ENCODE data around the gene IL16.

IL16 gene

GRCh38 chr15:81211376-81211775 lies 14.7 kb downstream of the IL16 start:
- TF ChIP-seq, protein P1, sequence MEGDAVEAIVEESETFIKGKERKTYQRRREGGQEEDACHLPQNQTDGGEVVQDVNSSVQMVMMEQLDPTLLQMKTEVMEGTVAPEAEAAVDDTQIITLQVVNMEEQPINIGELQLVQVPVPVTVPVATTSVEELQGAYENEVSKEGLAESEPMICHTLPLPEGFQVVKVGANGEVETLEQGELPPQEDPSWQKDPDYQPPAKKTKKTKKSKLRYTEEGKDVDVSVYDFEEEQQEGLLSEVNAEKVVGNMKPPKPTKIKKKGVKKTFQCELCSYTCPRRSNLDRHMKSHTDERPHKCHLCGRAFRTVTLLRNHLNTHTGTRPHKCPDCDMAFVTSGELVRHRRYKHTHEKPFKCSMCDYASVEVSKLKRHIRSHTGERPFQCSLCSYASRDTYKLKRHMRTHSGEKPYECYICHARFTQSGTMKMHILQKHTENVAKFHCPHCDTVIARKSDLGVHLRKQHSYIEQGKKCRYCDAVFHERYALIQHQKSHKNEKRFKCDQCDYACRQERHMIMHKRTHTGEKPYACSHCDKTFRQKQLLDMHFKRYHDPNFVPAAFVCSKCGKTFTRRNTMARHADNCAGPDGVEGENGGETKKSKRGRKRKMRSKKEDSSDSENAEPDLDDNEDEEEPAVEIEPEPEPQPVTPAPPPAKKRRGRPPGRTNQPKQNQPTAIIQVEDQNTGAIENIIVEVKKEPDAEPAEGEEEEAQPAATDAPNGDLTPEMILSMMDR (IDR thresholded peaks at IDR 0.05; ENCODE audit: insufficient read depth, low read length): no peak
- TF ChIP-seq SPI1 (IDR thresholded peaks at IDR 0.05; ENCODE audit: borderline replicate concordance, low read depth) (no peak), GABPA (IDR thresholded peaks at IDR 0.05; ENCODE audit: low read depth) (no peak), REST (IDR thresholded peaks at IDR 0.05; ENCODE audit: insufficient replicate concordance, low read depth) (no peak), POLR2AphosphoS5 (IDR thresholded peaks at IDR 0.05; ENCODE audit: low read depth) (no peak)
- Histone ChIP-seq H3K27ac (replicated peaks) (no peak overlapping the region), H3K4me3 (replicated peaks; ENCODE audit: insufficient read depth, low read length) (no peak overlapping the region), H3K27me3 (ENCODE audit: insufficient read depth, poor library complexity, severe bottlenecking) (no peaks in the 10 kb centered on the region)
- DNase-seq (ENCODE audit: low read depth in 1 of 2, low spot score in 1 of 2): no peak

GRCh38 chr15:81213982-81214381 lies 17.3 kb downstream of the IL16 start:
- no peak overlapping the region for H3K27ac ChIP-seq (replicated peaks)
- no peak overlapping the region for H3K4me3 ChIP-seq (replicated peaks; ENCODE audit: insufficient read depth, low read length)
- TF ChIP-seq, protein P1 (IDR thresholded peaks at IDR 0.05; ENCODE audit: insufficient read depth, low read length): no peak
- TF ChIP-seq POLR2AphosphoS5 (IDR thresholded peaks at IDR 0.05; ENCODE audit: low read depth): no peak
- DNase-seq (ENCODE audit: low read depth in 1 of 2, low spot score in 1 of 2): no peak
- no peaks in the 10 kb centered on the region for H3K27me3 ChIP-seq (ENCODE audit: insufficient read depth, poor library complexity, severe bottlenecking)

DNA sequence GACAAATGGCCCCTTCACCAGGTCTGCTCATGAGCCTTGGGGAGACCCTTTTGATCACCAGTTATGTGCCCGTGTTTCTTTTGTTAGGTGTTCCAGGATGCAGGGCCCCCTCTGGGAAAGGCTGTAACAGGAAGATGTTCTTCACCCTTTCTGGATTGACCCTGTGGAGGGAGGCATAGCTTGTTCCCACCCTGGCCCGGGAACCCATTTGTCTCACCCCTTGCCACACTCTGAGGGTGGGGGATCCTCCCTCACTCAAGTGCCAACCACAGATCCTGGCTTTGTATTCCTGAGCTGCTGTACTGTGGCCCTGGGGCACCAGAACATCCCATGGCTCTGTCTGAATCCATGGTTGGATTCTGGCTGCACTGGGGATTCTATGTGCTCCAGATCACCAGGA lies 18.9 kb downstream of the IL16 start:
- Histone ChIP-seq H3K27ac (replicated peaks) (no peak overlapping the region), H3K27me3 (ENCODE audit: insufficient read depth, poor library complexity, severe bottlenecking) (no peaks in the 10 kb centered on the region), H3K4me3 (replicated peaks; ENCODE audit: insufficient read depth, low read length) (no peak overlapping the region)
- TF ChIP-seq REST (IDR thresholded peaks at IDR 0.05; ENCODE audit: insufficient replicate concordance, low read depth) (no peak), POLR2AphosphoS5 (IDR thresholded peaks at IDR 0.05; ENCODE audit: low read depth) (no peak), GABPA (IDR thresholded peaks at IDR 0.05; ENCODE audit: low read depth) (no peak), SPI1 (IDR thresholded peaks at IDR 0.05; ENCODE audit: borderline replicate concordance, low read depth) (no peak)
- TF ChIP-seq, protein P1 (IDR thresholded peaks at IDR 0.05; ENCODE audit: insufficient read depth, low read length): no peak
- no peak for DNase-seq (ENCODE audit: low read depth in 1 of 2, low spot score in 1 of 2)

- no peak overlapping the region for H3K4me3 ChIP-seq (replicated peaks; ENCODE audit: insufficient read depth, low read length)
- TF ChIP-seq SPI1 (IDR thresholded peaks at IDR 0.05; ENCODE audit: borderline replicate concordance, low read depth): no peak
- TF ChIP-seq, protein P1 (IDR thresholded peaks at IDR 0.05; ENCODE audit: insufficient read depth, low read length): no peak
- DNase-seq (ENCODE audit: low read depth in 1 of 2, low spot score in 1 of 2): no peak
- H3K27ac ChIP-seq (replicated peaks): no peak overlapping the region
- no peaks in the 10 kb centered on the region for H3K27me3 ChIP-seq (ENCODE audit: insufficient read depth, poor library complexity, severe bottlenecking)
These were observed 19.3 kb downstream of the IL16 start for GRCh38 chr15:81215983-81216382.

Data from HL-60 (cell line).